ENCODE data around the gene POU6F1.
"Not testable (repeated sequence)": the region's sequence is repeated elsewhere in the genome, so short reads cannot be mapped to it uniquely, and the experiment has no call there.

Gene POU6F1, protein sequence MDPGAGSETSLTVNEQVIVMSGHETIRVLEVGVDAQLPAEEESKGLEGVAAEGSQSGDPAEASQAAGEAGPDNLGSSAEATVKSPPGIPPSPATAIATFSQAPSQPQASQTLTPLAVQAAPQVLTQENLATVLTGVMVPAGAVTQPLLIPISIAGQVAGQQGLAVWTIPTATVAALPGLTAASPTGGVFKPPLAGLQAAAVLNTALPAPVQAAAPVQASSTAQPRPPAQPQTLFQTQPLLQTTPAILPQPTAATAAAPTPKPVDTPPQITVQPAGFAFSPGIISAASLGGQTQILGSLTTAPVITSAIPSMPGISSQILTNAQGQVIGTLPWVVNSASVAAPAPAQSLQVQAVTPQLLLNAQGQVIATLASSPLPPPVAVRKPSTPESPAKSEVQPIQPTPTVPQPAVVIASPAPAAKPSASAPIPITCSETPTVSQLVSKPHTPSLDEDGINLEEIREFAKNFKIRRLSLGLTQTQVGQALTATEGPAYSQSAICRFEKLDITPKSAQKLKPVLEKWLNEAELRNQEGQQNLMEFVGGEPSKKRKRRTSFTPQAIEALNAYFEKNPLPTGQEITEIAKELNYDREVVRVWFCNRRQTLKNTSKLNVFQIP

DNA sequence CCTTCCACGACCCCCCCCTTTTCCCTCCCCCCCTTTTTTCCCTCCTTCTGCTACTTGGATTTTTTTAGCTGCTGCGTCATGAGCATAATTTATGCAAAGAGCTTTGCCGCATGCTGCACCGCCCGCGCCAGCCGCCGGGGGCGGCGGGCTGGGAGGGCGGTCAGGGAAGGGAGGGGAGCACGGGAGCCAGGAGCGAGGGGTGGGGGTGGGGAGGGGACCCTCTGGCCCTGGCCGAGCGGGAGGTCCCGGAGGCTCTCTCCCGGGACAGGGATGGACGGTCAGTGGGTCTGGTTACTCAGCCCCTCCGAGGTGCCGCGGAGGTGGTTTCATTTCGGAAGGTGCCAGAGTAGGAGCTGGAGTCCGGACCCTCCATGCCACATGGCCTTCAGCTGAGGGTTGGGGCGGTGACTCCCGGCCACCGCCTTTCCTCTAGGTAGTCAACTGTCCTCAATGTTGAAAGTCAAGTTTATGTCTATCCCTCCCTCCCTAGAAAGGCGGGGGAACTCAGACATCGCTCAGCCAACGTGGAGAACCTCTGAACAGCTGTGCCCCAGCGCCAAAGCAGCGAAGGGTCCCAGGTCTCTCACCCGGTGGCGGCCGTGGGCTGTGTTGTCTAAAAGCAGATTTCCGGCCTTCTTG is at the start of gene POU6F1:
Gene POU6F1, minus strand, starts transcription at position 95 of the 639 bp plus-strand sequence. CDS start 11,226 bp downstream, outside the sequence.
- peak; percentile 79 for DNase-seq

DNA sequence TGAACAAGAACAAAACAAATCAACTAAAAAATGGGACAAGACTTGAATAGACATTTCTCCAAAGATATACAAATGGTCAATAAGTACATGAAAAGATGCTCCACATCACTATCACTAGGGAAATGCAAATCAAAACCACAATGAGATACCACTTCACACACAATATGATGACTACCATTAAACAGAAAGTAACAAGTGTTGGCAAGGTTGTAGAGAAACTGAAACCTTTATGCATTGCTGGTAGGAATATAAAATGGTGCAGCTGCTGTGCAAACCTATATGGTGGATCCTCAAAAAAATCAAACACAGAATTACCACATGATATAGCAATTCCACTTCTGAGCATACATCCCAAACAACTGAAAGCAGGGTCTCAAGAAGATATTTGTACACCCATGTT is 47.2 kb upstream of the POU6F1 start:
- no peak for DNase-seq

DNA sequence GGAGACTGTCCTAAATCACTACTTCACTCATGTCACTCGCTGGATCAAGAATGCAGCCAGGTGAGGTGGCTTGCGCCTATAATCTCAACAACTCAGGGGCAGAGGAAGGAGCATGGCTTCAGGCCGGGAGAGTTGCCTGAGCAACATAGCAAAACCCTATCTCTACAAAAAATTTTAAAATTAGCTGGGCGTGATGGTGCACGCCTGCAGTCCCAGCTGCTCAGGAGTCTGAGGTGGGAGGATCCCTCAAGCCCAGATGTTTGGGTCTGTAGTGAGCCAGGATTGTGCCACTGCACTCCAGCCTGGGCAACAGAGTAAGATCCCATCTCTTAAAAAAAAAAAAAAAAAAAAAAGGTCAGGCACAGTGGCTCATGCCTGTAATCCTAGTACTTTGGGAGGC is 46.4 kb upstream of the POU6F1 start:
- no peak for DNase-seq

DNA sequence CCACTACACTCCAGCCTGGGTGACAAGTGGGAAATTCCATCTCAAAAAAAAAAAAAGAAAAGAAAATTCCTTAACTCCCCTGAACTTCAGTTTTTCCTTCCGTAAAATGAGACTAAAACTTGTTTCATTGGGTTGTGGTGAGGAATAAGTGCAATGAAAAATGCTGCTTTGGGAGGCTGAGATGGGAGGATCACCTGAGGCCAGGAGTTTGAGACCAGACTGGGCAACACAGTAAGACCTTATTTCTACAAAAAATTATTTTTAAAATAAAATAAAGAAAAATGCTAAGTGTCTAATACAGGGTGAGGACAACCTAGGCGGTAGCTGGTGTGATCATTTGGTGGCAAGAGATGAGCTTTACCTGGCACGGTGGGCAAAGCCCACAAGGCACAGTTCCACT is 45.5 kb upstream of the POU6F1 start:
- no peak for DNase-seq

DNA sequence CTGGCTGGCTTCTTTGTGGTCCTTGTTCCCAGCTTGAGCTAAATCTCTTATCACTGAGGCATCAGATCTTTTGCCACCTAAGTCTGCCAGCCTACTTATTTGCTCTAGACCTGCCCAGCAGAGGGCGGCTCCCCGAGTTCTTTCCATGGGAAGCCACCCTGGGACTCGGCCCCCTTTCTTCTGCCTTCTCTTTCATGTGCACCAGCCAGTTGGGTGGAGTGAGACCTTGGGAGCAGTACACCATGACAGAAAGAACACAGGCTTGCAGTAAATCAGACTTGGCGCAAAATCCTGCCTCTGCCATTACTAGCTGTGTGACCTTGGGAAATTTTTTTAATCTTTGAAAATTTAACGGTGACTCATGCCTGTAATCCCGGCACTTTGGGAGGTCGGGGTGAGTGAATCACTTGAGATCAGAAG is 44.9 kb upstream of the POU6F1 start:
- no peak for DNase-seq

DNA sequence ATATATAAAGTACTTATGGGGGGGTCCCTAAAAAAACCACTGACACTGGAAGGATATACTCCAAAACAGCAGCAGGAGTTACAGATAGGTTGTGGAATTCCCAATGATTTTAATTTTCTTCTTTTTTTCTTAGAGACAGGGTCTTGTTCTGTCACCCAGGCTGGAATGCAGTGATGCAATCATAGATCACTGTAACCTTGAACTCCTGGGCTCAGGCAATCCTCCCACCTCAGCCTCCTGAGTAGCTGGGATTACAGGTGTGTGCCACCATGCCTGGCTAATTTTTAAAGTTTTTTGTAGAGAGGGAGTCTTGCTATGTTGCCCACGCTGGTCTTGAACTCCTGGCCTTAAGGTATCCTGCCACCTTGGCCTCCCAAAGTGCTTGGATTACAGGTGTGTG is 41.7 kb upstream of the POU6F1 start:
- not testable (repeated sequence) for DNase-seq

DNA sequence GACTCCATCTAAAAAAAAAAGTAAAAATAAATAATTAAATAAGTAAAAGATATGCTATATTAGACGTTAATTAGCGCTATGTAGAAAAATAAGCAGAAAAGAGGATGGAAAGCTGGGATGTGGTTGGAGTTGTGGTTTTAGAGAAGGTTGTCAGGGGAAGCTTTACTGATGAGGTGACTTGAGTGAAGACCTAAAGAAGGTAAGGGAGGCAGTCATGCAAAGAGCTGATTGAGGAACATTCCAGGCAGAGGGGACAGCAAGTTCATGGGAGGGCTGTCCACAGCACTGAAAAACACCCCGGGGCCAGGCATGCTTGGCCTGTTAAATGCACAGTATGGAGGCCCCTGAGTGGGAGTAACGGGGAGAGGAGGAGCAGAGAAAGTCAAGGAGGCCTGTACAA is 36.7 kb upstream of the POU6F1 start:
- no peak for DNase-seq

DNA sequence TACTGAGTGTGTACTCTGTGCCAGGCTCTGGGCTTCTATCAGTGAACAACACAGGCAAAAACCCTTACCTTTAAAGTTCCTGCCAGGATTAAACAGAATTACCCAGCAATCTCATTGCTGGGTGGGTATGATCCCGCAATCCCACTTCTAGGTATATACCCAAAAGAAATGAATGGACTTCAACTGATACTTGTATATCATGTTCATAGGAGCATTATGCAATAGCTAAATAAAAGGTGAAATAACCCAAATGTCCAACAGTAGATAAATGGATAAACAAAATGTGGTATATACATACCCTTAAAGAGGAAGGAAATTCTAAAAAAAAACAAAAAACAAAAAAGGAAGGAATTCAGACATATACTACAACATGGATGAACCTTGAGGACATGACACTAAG is 35.4 kb upstream of the POU6F1 start:
- DNase-seq, result no peak

DNA sequence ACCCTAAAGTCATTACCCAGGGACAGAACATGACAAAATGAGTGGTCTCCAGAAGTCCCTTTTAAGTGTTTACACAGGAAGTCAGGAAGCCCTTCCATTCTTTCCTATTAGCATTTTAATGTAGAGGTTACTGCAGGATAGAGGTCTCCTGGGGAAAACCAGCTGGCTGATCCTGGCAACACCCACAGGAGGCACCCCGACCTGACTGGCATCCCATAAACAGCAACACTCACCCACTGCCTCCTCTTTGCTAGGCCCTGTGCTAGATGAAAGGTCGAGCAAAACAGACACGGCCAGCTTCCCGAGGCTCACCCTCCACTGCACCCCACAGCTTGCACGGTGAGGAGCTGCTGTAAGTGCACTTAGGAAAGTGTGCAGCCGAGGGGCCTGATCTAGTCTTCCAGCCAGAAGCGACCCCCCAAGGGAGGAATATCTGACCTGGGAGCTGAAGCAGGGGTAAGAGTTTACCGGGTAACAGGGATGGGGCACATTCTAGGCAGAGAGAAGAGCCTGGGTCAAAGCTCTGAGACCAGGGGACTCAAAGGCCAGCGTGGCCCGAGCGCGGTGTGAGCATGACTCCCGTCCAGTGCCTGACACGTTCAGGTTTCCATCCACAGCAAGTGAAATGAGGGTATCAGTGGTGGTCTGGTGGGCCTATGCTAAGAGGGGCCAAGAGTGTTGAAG is 29.8 kb upstream of the POU6F1 start:
- no peak for DNase-seq

DNA sequence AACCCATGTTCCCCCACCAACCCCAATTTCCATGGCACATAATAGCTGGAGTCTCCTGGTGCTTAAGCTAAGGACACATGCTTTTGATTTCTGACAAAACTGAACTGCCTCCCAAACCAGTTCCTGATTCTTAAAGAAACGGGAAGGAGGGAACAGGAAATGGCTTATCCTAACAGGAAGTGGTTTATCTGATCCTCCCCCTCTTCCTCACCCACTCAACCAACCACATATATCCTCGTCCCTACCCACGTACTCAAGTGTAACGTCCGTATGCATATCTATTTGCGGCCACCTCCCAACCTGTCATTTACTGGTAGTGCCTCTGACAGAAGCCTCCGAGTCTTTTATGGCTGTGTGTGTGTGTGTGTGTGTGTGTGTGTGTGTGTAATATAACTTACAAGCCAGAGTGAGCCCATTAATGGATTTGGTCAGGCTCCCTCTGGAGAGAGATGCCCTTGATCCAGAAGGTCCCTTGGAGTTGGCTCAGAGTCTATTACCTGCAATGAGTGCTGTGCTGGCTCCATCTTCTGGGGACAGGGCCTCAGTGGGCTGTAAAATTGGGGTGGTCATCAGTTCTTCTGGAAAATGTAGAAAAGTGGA is 28.5 kb upstream of the POU6F1 start:
- no peak for DNase-seq

DNA sequence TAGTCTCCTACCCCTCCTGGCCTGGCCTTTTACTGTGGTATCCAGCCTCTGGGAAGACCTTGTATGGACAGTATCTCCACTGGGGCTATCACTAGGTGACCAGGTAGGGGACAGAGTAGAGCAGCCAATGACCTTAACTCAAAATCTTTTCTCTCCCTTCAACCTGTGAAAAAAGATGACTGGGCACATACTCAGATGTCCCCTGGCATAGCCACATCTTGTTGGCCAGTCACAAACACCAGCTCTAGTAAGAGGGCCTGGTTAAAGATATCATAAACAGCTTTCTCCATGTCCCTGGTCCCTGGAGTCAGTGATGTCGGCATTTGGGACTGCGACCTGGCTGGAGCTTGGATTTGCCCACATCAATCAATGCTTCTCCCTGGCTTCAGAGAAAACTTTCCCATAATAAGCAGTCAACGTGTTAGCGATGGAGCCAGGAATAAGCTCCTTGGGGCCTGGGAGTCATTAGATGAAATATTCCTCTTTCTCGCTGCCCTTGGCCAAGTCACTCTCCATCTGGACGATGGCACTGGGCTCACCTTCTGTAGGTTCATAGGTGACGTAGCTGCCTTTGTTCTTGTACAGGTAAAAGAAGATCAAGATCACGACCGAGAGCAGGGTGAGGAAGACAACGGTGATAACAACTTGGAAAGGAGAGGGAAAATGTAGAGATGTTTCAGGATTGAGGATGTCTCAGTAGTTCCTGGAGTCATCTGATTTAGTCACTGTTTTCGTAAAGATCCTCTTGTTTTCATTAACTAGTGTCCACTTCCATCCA is 27.8 kb upstream of the POU6F1 start:
- no peak for DNase-seq

DNA sequence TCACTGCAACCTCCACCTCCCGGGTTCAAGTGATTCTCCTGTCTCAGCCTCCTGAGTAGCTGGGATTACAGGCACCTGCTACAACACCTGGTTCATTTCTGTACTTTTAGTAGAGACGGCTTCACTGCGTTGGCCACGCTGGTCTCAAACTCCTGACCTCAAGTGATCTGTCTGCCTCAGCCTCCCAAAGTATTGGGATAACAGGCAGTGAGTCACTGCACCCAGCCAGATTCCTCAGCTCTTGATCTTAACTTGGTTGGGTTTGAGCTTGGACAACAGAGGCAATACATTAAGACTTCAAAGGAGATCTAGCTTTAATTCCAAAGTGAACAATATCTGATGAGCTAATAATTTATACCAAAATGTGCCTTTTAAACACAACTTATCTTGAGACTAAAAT is 26.4 kb upstream of the POU6F1 start:
- DNase-seq, result no peak

DNA sequence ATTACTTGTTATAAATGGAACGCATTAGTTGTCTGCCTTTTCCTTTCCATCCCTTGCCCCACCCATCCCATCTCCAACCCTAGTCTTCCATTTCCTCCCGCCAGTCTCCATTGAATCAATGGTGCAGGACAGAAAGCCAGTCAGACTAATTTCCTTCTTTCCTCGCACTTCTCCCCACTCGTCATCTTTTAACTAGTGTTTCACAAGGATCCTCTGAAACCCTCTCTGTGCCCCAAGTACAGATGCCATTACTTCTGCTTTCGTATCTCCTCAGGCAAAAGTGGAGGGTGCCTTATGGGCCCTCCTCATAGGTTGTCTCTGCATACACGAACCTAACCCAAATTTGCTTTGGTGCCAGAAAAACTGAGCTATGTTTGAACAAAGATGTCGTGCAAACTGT is 25.0 kb upstream of the POU6F1 start:
- DNase-seq, result no peak

DNA sequence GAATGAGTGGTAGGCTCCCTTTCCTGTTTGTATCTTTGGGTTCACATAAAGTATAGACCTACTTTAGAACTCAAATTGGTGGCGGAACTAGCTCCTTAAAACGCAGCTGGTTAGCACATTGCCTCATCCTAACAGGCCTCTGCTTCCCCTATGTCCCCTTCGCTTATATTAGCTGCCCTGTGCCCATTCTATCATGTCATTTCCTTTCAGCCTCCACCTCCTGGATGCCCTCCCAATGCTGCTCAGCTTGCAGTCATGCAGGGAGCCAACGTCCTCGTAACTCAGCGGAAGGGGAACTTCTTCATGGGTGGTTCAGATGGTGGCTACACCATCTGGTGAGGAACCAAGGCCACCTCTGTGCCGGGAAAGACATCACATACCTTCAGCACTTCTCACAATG is 24.3 kb upstream of the POU6F1 start:
- DNase-seq, result no peak

DNA sequence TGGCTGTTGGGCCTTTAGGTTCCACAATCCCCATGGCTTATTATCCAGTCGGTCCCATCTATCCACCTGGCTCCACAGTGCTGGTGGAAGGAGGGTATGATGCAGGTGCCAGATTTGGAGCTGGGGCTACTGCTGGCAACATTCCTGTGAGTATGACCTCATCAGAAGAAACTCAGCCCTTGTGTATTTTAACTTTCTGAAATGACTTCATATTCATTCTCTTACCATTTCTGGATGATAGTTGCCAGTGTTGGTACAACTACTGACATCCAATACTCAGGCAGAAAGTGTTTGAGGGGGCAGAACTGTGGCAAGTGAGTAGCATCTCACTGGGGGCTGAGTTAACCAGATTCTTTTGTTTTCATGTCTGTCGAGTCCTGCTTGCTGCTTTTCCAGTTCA is 23.1 kb upstream of the POU6F1 start:
- no peak for DNase-seq

DNA sequence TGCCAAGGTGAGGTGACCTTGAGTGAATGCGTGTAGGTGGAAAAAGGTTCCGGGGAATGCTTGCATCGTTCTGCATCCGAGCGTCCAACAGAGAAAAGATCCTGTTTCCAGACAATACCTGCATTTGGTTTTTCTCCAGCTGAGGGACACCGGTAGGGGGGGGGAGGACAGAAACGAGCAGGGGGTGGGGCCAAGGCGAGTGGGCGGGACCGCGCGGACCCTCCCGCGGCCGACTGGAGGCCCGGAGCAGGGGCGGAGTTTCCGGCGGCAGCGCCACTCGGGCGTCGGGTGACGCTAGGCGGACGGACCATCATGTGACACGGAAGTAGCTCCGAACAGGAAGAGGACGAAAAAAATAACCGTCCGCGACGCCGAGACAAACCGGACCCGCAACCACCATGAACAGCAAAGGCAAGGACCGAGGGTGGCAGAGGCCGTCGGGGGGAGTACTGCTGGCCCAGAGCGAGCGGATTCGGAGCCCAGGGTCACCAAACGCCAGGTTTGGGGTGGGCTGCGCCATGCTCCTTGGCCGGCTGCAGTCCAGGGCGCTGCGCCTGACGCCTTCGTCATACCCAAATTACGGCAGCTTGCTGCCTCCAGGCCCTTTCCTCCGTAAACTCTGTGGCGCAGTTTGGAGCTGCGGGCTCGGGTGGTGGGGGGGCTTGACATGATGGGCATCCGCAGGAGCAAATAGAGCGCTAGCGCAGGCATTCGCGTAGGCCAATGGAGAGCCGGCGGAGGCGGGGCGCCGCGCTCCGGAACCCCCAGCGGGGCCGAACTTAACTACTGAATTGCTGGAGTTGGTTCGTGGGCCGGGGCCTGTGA is 20.9 kb upstream of the POU6F1 start, which contains the start of gene DAZAP2:
Gene DAZAP2, plus strand, starts transcription at position 317 of the 825 bp plus-strand sequence. Its CDS starts 82 bp downstream, at position 399.
- peak; percentile 98 for DNase-seq

DNA sequence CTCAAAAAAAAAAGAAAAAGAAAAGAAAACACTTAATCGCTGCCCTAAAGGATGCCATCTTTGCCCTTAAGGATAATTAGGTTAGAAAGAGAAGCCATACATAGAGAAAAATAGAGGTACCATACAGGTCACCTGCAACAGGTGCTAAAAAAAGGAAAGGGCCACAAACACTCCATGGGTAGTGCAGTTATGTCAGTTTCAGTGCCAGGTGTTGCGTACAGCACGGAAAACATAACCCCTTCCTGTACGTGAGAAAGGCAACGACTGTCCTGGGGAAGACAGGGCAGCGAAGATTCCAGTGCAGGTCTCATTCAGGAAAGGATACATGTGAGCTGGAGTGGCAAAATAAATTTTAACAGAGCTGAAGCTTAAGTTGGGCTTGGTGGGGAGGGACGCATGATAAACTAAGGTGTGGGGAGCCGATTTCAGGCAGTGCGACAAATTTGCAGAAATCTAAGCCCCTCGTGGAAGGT is 20.2 kb upstream of the POU6F1 start:
- peak; percentile 68 for DNase-seq

DNA sequence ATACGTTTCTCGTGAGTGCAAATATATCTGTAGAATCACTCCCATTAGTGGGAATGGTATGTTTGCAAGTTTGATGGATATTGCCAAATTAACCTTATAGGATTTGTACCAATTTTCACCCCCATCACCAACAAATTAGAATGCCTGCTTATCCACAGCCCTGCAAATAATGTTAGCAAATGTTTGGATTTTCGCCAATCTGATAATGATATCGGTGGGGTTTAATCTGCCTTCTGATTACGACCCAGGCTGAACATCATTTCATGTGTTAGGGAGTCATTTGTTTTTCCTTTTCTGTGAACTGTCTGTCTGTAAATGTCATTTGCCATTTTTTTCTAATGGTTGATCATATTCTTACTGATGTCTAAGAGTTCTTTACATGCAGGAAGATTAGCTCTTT is 16.7 kb upstream of the POU6F1 start:
- DNase-seq, result no peak

DNA sequence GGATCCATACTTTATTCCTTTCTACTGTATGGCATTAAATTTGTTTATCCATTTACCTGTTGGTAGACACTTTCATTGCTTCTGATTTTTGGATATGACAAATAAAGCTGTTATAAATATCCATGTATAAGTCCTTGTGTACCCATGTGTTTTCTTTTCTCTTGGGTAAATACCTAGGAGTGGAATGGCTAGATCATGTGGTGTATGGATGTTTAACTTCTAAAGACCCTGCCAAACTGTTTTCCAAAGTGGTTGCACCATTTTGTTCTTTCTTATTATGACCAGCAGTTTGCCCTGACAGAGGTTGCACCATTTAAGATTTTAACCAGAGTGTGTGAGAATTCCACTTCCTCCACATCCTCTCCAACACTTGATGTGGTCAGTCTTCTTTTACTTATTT is 14.8 kb upstream of the POU6F1 start:
- no peak for DNase-seq

DNA sequence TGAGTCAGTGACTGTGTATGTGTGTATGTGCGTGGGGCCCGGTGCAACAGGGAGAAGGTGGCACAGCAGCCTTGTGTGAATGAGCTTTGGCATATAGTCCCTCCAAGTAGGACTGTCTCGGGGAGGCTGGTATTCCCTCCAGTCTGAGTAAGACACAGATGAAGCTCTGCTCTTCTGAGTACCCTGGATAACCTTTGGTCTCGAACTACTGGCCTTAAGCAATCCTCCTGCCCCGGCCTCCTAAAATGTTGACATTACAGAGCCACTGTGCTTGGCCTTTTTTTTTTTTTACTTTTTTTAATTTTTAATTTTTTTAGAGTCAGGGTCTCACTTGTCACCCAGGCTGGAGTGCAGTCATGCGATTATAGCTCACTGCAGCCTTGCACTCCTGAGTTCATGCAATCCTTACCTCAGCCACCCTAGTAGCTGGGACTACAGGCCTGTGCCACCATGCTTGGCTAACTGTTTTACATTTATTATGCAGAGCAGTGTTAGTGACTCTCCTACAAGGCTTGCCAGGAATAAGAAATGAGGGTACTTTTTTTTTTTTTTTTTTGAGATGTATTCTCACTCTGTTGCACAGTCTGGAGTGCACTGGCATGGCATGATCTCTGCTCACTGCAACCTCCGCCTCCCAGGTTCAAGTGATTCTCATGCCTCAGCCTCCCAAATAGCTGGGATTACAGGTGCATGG is 11.4 kb upstream of the POU6F1 start:
- no peak for DNase-seq
